ENCODE measurements around the gene CDH24. TPM values are rescaled to one million over a fixed set of nuclear protein-coding genes. Genes with fewer than 3 reads are reported as not detected.
A peak's percentile ranks its signal among the peaks of the same experiment; 100 is the strongest.

The CDH24 gene
- total RNA-seq, 2 donors from 2014 or later: 4.9 to 9.9 TPM

DNA sequence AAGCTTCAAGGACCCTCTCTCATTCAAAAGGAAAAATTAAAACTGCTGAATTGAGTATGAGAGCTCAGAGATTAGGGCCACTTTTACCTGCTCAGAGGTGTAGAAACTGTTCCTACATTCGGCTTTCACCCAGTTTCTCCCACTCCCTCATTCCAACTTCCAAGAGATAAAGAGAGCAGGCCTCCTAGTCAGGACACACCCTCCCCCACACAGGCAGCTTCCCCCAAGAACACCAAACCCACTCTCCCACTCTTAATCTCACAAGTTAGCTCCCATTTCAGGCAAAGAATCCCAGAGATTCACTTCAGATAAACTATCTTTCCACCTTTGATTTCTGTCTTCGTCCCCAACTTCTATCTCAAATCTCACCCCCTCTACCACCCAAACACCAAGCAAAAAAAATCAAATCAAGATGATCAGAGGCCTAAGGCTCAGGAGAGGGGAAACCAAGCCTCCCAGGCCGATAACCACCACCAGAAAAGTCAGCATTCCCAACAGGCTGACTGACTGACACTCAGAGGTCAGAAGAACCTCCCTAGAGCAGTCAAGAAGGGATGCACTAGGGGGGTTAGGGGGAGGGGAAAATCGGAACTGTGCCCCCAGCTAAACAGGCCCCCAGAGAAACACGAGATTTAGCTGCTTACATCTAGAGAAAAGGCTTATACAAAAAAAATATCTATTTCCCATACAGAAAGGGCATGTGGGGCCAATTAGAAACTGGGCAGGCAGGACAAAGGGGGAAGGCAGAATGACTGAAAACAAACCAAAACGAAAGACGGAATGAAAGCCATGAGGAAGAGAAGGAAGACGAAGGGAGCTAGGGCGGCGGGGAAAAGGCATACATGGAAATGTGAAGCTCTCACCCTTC, 13.2 kb upstream of the CDH24 start:
- TF ChIP-seq CTCF (IDR thresholded peaks at IDR 0.05) (no peak), POLR2A (IDR thresholded peaks at IDR 0.05) (no peak)
- Histone ChIP-seq H3K27ac (peak overlapping the region in 3 of 4 donors; percentile 70 to 86 (median 74)), H3K36me3 (replicated peaks in 1 of 2; ENCODE audit: insufficient read depth in 1 of 2, low read depth in 2 of 2) (peaks cover 3 to 21% of the 10 kb centered on the region in 2 donors), H3K4me3 (peak overlapping the region in 1 of 2 donors; percentile 66), H3K9me3 (no peaks in the 10 kb centered on the region), H3K4me1 (peaks cover 28% of the 10 kb centered on the region), H3K27me3 (no peaks in the 10 kb centered on the region)
- DNase-seq (no peak), ATAC-seq (no peak)
- intact Hi-C loops (cut with DNase I): no loop called here
- WGBS, 2 donors: 11 to 12% methylated on average over 10 of the region's 10 CpGs

DNA sequence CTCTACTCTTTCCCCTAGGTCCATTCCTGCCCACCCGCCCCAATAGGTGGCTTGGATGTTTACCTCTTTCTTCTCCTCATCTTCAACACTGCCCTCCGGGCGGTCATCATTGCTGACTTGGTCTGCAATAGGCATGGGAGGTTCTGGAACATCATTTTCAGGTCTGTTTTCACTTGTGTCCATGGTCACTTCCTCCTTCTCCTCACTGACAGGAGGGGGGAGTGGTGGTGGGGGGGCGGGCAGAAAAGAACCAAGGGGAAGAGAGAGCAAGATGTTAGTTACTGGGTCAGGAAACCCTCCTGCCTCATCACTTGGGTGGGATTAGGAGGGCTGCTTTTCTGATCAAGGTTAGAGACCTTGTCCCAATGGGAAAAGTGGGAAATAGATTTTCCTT, 12.1 kb upstream of the CDH24 start:
- no peak for DNase-seq
- no peak for ATAC-seq
- TF ChIP-seq POLR2A (IDR thresholded peaks at IDR 0.05): no peak
- no peak for TF ChIP-seq CTCF (IDR thresholded peaks at IDR 0.05)
- Histone ChIP-seq H3K27ac (peak overlapping the region in 1 of 4 donors; percentile 19), H3K36me3 (replicated peaks in 1 of 2; ENCODE audit: insufficient read depth in 1 of 2, low read depth in 2 of 2) (peaks cover 6 to 18% of the 10 kb centered on the region in 2 donors), H3K4me1 (peaks cover 28% of the 10 kb centered on the region), H3K4me3 (no peak overlapping the region), H3K9me3 (no peaks in the 10 kb centered on the region), H3K27me3 (no peaks in the 10 kb centered on the region)
- 78 to 89% methylated on average over 4 of the region's 4 CpGs for WGBS, 2 donors
- intact Hi-C loops (cut with DNase I): no loop called here

DNA sequence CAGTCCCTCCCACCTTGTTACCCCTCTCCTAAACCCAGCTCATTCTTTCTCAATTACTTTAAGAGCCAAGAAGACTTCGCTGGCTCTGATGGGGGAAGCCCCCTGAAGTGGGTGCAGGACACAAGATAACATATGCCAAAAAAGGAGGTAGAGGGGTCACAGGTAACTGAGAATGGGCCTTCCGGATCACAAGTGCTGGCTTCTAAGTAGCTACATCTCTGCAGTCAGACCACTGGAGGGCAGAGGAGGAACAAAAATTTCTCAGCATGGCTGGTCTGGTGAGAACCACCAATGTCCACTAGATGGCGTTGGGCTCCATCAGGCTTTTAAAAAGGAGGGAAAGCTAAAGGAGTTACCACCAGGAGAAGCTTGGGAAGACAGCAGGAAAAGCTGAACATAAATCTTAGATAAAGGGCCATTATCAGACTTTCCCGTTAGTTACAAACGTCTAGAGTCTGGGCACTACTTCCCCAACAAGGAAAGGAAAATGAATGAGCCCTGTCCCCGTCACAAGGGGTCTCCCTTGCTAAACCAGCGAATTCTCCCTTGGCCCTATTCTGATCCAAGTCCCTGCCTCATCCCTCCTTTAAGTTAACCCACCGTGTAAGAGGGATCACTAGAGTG, 11.6 kb upstream of the CDH24 start:
- H3K27ac ChIP-seq: peak overlapping the region in 2 of 4 donors; percentile 11 to 19
- intact Hi-C loops (cut with DNase I): no loop called here
- 26 to 28% methylated on average over 8 of the region's 8 CpGs for WGBS, 2 donors

More for the DNA sequence above, 11.6 kb upstream of the CDH24 start:
- H3K36me3 ChIP-seq (replicated peaks in 1 of 2; ENCODE audit: insufficient read depth in 1 of 2, low read depth in 2 of 2): peaks cover 6 to 22% of the 10 kb centered on the region in 2 donors
- DNase-seq: peak; percentile 85 to 90 (median 87)
- peak; percentile 84 for ATAC-seq
- peaks cover 28% of the 10 kb centered on the region for H3K4me1 ChIP-seq
- TF ChIP-seq CTCF (IDR thresholded peaks at IDR 0.05) (peak; percentile 89 to 99 (median 99)), POLR2A (IDR thresholded peaks at IDR 0.05) (no peak)
- H3K9me3 ChIP-seq: no peaks in the 10 kb centered on the region
- H3K27me3 ChIP-seq: no peaks in the 10 kb centered on the region
- no peak overlapping the region for H3K4me3 ChIP-seq

Data from body of pancreas (tissue), 4 donors.